Measurements from ENCODE around the gene COPG1. TPM values are rescaled to one million over a fixed set of nuclear protein-coding genes. Genes with fewer than 3 reads are reported as not detected.

The COPG1 gene
- total and polyA plus RNA-seq, 2 of the 13 experiments (the other 11 are each of a cell fraction or from before 2014, with no cell fraction given), result 98.6 to 166 TPM

- TF ChIP-seq ZNF142 (CRISPR knock-in tag; IDR thresholded peaks at IDR 0.05) (peak; percentile 65; the same call in 1 of the 2 replicates), ZNF788 (CRISPR knock-in tag; IDR thresholded peaks at IDR 0.05; ENCODE audit: borderline replicate concordance) (peak; percentile 41; the same call in 1 of the 2 replicates), ZFP90 (CRISPR knock-in tag; IDR thresholded peaks at IDR 0.05; ENCODE audit: borderline replicate concordance) (no peak), MNT (IDR thresholded peaks at IDR 0.05) (peak; percentile 54), FOSL2 (CRISPR knock-in tag; IDR thresholded peaks at IDR 0.05) (0 out of 2 replicates have a peak, but pooled peaks have one; percentile 27), ZNF709 (CRISPR knock-in tag; IDR thresholded peaks at IDR 0.05) (peak; percentile 35; the same call in 1 of the 2 replicates), RBM22 (optimal IDR thresholded peaks at IDR 0.05; ENCODE audit: low read length) (no peak), ZBTB44 (CRISPR knock-in tag; IDR thresholded peaks at IDR 0.05) (no peak), RXRB (CRISPR knock-in tag; IDR thresholded peaks at IDR 0.05; ENCODE audit: borderline replicate concordance) (peak; percentile 63), JARID2 (CRISPR knock-in tag; IDR thresholded peaks at IDR 0.05; ENCODE audit: insufficient replicate concordance) (no peak), THAP11 (CRISPR knock-in tag; IDR thresholded peaks at IDR 0.05) (peak; percentile 70; the same call in 1 of the 2 replicates), POLR2AphosphoS2 (IDR thresholded peaks at IDR 0.05; ENCODE audit: low read depth, low read length) (no peak), HDAC6 (IDR thresholded peaks at IDR 0.05; ENCODE audit: low read depth, low read length) (no peak), SRY (CRISPR knock-in tag; IDR thresholded peaks at IDR 0.05) (peak; percentile 76; the same call in 1 of the 2 replicates)
- TF ChIP-seq, protein P1, sequence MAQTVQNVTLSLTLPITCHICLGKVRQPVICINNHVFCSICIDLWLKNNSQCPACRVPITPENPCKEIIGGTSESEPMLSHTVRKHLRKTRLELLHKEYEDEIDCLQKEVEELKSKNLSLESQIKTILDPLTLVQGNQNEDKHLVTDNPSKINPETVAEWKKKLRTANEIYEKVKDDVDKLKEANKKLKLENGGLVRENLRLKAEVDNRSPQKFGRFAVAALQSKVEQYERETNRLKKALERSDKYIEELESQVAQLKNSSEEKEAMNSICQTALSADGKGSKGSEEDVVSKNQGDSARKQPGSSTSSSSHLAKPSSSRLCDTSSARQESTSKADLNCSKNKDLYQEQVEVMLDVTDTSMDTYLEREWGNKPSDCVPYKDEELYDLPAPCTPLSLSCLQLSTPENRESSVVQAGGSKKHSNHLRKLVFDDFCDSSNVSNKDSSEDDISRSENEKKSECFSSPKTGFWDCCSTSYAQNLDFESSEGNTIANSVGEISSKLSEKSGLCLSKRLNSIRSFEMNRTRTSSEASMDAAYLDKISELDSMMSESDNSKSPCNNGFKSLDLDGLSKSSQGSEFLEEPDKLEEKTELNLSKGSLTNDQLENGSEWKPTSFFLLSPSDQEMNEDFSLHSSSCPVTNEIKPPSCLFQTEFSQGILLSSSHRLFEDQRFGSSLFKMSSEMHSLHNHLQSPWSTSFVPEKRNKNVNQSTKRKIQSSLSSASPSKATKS (CRISPR knock-in tag; IDR thresholded peaks at IDR 0.05), result no peak
- TF ChIP-seq, protein P2, sequence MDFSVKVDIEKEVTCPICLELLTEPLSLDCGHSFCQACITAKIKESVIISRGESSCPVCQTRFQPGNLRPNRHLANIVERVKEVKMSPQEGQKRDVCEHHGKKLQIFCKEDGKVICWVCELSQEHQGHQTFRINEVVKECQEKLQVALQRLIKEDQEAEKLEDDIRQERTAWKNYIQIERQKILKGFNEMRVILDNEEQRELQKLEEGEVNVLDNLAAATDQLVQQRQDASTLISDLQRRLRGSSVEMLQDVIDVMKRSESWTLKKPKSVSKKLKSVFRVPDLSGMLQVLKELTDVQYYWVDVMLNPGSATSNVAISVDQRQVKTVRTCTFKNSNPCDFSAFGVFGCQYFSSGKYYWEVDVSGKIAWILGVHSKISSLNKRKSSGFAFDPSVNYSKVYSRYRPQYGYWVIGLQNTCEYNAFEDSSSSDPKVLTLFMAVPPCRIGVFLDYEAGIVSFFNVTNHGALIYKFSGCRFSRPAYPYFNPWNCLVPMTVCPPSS (IDR thresholded peaks at IDR 0.05), result no peak
Observed at GRCh38 chr3:129316248-129317013, 67.0 kb downstream of the COPG1 start (continued).
